Stimulated activated CD8-positive, alpha-beta memory T cell treated with anti-CD3 and anti-CD28 coated beads, Interleukin-7, amount 100 ng/mL, for 48 hours (primary cell): ENCODE data around the gene MBD3.

Source experiments
- DNase-seq, 2 donors: peaks; one replicate each; pipeline ENCODE4 v3.0.0-alpha.2; 2020; ENCODE audit warnings: low read depth in 1 of 2; ENCODE audit errors: extremely low read depth in 1 of 2

The MBD3 gene

DNA sequence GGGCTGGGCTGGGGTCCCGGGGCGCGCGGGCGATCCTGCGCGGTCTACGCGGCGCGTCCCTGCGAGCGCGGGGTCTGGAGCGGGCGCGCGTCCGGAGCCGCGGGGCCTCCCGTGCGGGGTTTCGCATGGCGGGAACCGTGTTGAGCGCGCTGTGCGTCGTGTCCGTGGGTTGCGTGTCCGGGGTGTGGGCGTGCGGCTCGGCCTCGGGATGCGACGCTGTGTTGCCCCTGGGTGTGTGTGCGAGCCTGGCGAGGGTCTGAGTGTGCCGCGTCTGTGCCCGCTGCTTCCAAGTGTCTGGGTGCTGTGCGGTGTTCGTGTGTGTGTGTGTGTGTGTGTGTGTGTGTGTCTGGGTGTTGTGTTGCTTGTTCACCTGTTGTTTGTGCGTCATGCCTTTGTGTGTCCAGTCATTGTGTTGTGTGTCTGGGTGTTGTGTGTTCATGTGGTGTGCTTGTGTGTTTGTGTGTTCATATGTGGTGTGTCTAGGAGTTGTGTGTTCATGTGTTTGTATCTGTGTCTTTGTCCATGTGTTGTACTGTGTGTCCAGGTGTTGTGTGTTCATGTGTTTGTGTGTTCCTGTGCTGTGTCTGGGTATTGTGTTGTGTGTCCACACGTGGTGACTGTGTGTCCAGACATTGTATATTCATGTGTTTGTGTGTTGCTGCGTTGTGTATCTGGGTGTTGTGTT, 68.2 kb downstream of the MBD3 start:
- no peak for DNase-seq
